ENCODE data around the gene CD81.

CD81 gene

GRCh38 chr11:2428322-2428795, 51.2 kb downstream of the CD81 start:
- in situ Hi-C loops (cut with MboI; ENCODE audit: low pct_unique_long_range_greater_than_20kb, low sequenced_read_pairs, unreplicated experiment) = loop anchor here (5.0 to 10.0 kb wide), 2 partner anchors 104 to 466 kb away; no protein-coding TSS in a partner anchor
- TF ChIP-seq, protein P1, sequence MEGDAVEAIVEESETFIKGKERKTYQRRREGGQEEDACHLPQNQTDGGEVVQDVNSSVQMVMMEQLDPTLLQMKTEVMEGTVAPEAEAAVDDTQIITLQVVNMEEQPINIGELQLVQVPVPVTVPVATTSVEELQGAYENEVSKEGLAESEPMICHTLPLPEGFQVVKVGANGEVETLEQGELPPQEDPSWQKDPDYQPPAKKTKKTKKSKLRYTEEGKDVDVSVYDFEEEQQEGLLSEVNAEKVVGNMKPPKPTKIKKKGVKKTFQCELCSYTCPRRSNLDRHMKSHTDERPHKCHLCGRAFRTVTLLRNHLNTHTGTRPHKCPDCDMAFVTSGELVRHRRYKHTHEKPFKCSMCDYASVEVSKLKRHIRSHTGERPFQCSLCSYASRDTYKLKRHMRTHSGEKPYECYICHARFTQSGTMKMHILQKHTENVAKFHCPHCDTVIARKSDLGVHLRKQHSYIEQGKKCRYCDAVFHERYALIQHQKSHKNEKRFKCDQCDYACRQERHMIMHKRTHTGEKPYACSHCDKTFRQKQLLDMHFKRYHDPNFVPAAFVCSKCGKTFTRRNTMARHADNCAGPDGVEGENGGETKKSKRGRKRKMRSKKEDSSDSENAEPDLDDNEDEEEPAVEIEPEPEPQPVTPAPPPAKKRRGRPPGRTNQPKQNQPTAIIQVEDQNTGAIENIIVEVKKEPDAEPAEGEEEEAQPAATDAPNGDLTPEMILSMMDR (IDR thresholded peaks at IDR 0.05; ENCODE audit: extremely low read depth, insufficient read depth, missing control alignments) = peak; percentile 90

DNA sequence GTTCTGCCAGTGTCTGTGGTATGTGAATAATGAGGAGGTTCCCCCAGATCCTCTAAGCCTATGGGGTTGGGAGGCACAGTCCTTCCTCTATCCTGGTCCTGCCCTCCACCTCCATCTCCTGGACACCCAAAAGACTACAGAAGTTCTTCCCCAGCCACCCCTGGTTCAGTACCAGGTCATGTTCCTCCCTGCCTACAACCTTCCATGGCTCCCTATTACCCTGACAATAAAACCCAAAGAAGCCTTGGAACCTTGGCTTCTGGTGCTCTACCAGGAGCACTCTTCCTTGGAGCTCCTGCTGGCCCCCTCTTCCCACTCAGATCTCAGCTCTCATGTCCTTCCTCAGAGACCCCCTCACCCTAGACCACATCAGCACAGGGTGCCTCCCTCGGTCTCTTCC, 54.3 kb downstream of the CD81 start:
- DNase-seq (ENCODE audit: low spot score) = no peak
- TF ChIP-seq, protein P1 (IDR thresholded peaks at IDR 0.05; ENCODE audit: extremely low read depth, insufficient read depth, missing control alignments) = no peak
- in situ Hi-C loops (cut with MboI; ENCODE audit: low pct_unique_long_range_greater_than_20kb, low sequenced_read_pairs, unreplicated experiment) = no loop called here

More at GRCh38 chr11:2428322-2428795, 51.2 kb downstream of the CD81 start:
- DNase-seq (ENCODE audit: low spot score) = peak; percentile 85

DNA sequence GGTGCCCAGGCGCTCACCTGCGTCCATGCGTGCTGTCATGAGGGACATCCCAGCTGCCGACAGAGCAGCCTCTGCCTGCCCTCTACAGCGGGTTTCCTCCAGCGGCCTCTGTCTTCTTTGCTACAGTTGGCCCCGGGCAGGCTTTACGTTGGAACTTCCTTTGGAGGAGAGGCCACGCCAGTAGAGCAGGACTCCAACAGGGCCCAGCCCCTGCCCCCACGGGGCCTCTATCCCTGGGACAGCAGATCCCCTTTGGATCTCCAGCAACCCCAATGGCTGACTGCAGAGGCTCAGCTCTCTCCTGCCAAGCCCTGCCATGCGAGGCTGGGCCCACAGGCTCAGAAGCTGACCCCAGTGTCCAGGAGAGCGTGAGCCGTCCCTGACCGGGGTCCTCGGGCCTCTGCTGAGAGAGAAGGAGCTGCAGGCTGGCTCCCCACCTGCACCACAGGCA, 55.1 kb downstream of the CD81 start:
- in situ Hi-C loops (cut with MboI; ENCODE audit: low pct_unique_long_range_greater_than_20kb, low sequenced_read_pairs, unreplicated experiment) = no loop called here
- TF ChIP-seq, protein P1 (IDR thresholded peaks at IDR 0.05; ENCODE audit: extremely low read depth, insufficient read depth, missing control alignments) = no peak
- no peak for DNase-seq (ENCODE audit: low spot score)

- in situ Hi-C loops (cut with MboI; ENCODE audit: low pct_unique_long_range_greater_than_20kb, low sequenced_read_pairs, unreplicated experiment) = no loop called here
- no peak for DNase-seq (ENCODE audit: low spot score)
- TF ChIP-seq, protein P1 (IDR thresholded peaks at IDR 0.05; ENCODE audit: extremely low read depth, insufficient read depth, missing control alignments) = no peak
Measured at GRCh38 chr11:2432628-2433071, 55.5 kb downstream of the CD81 start.

GRCh38 chr11:2433106-2433925, 56.2 kb downstream of the CD81 start:
- DNase-seq (ENCODE audit: low spot score) = no peak

DNA sequence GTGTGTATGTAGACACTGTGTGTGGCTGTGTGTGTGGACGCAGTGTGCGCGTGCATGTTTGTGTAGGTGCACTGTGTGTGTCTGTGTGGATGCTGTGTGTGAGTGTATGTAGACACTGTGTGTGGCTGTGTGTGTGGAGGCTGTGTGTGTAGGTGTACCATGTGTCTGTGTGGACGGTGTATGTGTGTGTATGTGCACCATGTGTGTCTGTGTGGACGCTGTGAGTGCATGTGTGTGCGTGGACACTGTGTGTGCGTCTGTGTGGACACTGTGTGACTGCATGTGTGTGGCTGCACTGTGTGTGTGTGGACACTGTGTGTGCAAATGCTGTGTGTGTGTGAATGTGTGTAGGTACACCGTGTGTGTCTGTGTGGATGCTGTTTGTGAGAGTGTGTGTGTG, 56.9 kb downstream of the CD81 start:
- TF ChIP-seq, protein P1 (IDR thresholded peaks at IDR 0.05; ENCODE audit: extremely low read depth, insufficient read depth, missing control alignments) = no peak
- in situ Hi-C loops (cut with MboI; ENCODE audit: low pct_unique_long_range_greater_than_20kb, low sequenced_read_pairs, unreplicated experiment) = no loop called here

More at GRCh38 chr11:2433106-2433925, 56.2 kb downstream of the CD81 start:
- in situ Hi-C loops (cut with MboI; ENCODE audit: low pct_unique_long_range_greater_than_20kb, low sequenced_read_pairs, unreplicated experiment) = no loop called here
- TF ChIP-seq, protein P1 (IDR thresholded peaks at IDR 0.05; ENCODE audit: extremely low read depth, insufficient read depth, missing control alignments) = no peak

More for the DNA sequence above, 56.9 kb downstream of the CD81 start:
- no peak for DNase-seq (ENCODE audit: low spot score)
